GM21786 (cell line): ENCODE results near the gene CISTR.

ENCODE experiments used
- ATAC-seq: cut with Tn5 transposase; IDR thresholded peaks from one replicate; pipeline ENCODE4 v1.9.1; 2021; ENCODE audit not compliant: unreplicated experiment

Gene CISTR

GRCh38 chr12:53744751-53745150 is 7.0 kb downstream of the CISTR start:
- no peak for ATAC-seq

- ATAC-seq: no peak
Observed at GRCh38 chr12:53744130-53744441, 7.7 kb downstream of the CISTR start.

- no peak for ATAC-seq
Observed at GRCh38 chr12:53743266-53744129, 8.3 kb downstream of the CISTR start.

- no peak for ATAC-seq
Observed at GRCh38 chr12:53740130-53740491, 11.7 kb downstream of the CISTR start.

- no peak for ATAC-seq
Observed at GRCh38 chr12:53739214-53740129, 12.3 kb downstream of the CISTR start.

GRCh38 chr12:53738406-53739213 is 13.2 kb downstream of the CISTR start:
- ATAC-seq: no peak

GRCh38 chr12:53737951-53738405 is 13.8 kb downstream of the CISTR start:
- ATAC-seq: no peak

GRCh38 chr12:53737093-53737808 is 14.5 kb downstream of the CISTR start:
- ATAC-seq: no peak

- no peak for ATAC-seq
Observed at GRCh38 chr12:53736592-53736991, 15.2 kb downstream of the CISTR start.

- no peak for ATAC-seq
Observed at GRCh38 chr12:53735556-53735955, 16.2 kb downstream of the CISTR start.

GRCh38 chr12:53734425-53734824 is 17.4 kb downstream of the CISTR start:
- no peak for ATAC-seq

GRCh38 chr12:53733807-53734200 is 18.0 kb downstream of the CISTR start:
- no peak for ATAC-seq

- ATAC-seq: no peak
Observed at GRCh38 chr12:53733051-53733806, 18.6 kb downstream of the CISTR start.

GRCh38 chr12:53729644-53730043 is 22.1 kb downstream of the CISTR start:
- ATAC-seq: no peak

GRCh38 chr12:53728206-53728605 is 23.6 kb downstream of the CISTR start:
- ATAC-seq: no peak

- peak; percentile 98 for ATAC-seq
Observed at GRCh38 chr12:53727310-53728041, 24.3 kb downstream of the CISTR start, which contains the start of gene CALCOCO1. Gene CALCOCO1 (minus strand): TSS chr12:53727452. CDS start chr12:53725242, 2,210 bp downstream.

- no peak for ATAC-seq
Observed at GRCh38 chr12:53726946-53727309, 24.9 kb downstream of the CISTR start.

GRCh38 chr12:53726341-53726740 is 25.4 kb downstream of the CISTR start:
- ATAC-seq: no peak

- ATAC-seq: no peak
Observed at GRCh38 chr12:53725824-53726223, 26.0 kb downstream of the CISTR start.
